Activated T-cell treated with anti-CD3 and anti-CD28 coated beads, Interleukin-2, amount 50 U/mL, for 48 hours (primary cell): Measurements from ENCODE around the gene CLGN.
"Not testable (repeated sequence)": the region's sequence is repeated elsewhere in the genome, so short reads cannot be mapped to it uniquely, and the experiment has no call there.

Source experiments
- DNase-seq, 2 experiments: peaks; one replicate each; pipeline ENCODE4 v3.0.0-alpha.2; 2020

Gene CLGN

GRCh38 chr4:140427106-140427918 lies at the start of gene CLGN:
TSS of gene CLGN (minus strand) at chr4:140427648. CDS start at chr4:140413078, 14,570 bp downstream.
- peak; percentile 72 to 79 for DNase-seq

- DNase-seq = no peak
Measured at GRCh38 chr4:140472156-140472555, 44.7 kb upstream of the CLGN start.

- no peak for DNase-seq
Measured at GRCh38 chr4:140469791-140470733, 42.6 kb upstream of the CLGN start.

GRCh38 chr4:140466146-140466545 lies 38.7 kb upstream of the CLGN start:
- DNase-seq = no peak

GRCh38 chr4:140463614-140464013 lies 36.2 kb upstream of the CLGN start:
- DNase-seq = no peak

- no peak for DNase-seq
Measured at GRCh38 chr4:140463182-140463581, 35.7 kb upstream of the CLGN start.

- DNase-seq = no peak
Measured at GRCh38 chr4:140450352-140450751, 22.9 kb upstream of the CLGN start.

GRCh38 chr4:140448830-140449229 lies 21.4 kb upstream of the CLGN start:
- no peak for DNase-seq

GRCh38 chr4:140448162-140448561 lies 20.7 kb upstream of the CLGN start:
- no peak for DNase-seq

GRCh38 chr4:140444347-140444746 lies 16.9 kb upstream of the CLGN start:
- not testable (repeated sequence) for DNase-seq

GRCh38 chr4:140439644-140440142 lies 12.2 kb upstream of the CLGN start:
- DNase-seq = no peak

- no peak for DNase-seq
Measured at GRCh38 chr4:140427919-140428471, 547 bp upstream of the CLGN start.

GRCh38 chr4:140426610-140427105 lies 790 bp downstream of the CLGN start:
- no peak for DNase-seq

GRCh38 chr4:140423106-140423505 lies 4.3 kb downstream of the CLGN start:
- DNase-seq = no peak

GRCh38 chr4:140413130-140413969 lies 14.1 kb downstream of the CLGN start:
- DNase-seq = not testable (repeated sequence)

GRCh38 chr4:140408974-140409373 lies 18.5 kb downstream of the CLGN start:
- DNase-seq = no peak

- no peak for DNase-seq
Measured at GRCh38 chr4:140406292-140406691, 21.2 kb downstream of the CLGN start.

GRCh38 chr4:140400111-140400510 lies 27.3 kb downstream of the CLGN start:
- DNase-seq = no peak

GRCh38 chr4:140395668-140396067 lies 31.8 kb downstream of the CLGN start:
- no peak for DNase-seq

GRCh38 chr4:140388015-140388414 lies 39.4 kb downstream of the CLGN start:
- no peak for DNase-seq

- DNase-seq = no peak
Measured at GRCh38 chr4:140382732-140383131, 44.7 kb downstream of the CLGN start.

- no peak for DNase-seq
Measured at GRCh38 chr4:140374130-140374477, 53.3 kb downstream of the CLGN start.
